8988T (cell line): ENCODE data around the gene IGFBP4.

Experiments
- DNase-seq: peaks from one replicate; pipeline ENCODE4 v3.0.0; 2011

The IGFBP4 gene

DNA sequence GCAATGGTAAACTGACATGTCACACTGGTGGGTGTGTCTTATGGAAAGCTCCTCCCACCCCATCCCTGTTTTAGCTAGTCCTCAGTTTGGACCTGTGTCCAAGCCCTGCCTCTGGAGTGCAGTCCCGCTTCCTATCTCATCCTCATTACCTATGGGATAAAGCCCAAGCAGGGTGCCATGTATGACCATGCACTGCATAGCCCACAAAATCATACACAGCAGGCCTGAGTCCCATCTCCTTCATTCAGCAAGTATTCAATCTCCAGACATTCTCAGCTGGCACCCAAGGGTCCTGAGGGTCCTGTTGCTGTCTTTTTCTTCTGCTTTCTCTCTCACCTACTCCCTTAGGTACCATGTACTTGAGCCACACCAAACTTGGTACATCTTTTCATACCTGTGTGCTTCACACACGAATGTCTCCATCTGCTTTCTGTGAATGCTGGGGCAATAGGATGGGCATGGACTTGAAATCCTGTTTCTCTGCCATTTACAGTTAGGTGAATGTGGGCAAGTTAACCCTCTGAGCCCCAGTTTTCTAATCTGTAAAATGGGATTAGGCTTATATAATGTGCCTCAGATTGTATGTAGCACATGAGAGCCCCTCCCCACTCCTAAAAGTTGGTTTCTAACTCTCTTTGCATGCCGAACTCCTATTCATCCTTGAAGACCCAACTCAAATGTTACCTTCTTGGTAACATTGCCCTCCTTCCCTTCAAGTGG lies 29.6 kb downstream of the IGFBP4 start:
- no peak for DNase-seq

DNA sequence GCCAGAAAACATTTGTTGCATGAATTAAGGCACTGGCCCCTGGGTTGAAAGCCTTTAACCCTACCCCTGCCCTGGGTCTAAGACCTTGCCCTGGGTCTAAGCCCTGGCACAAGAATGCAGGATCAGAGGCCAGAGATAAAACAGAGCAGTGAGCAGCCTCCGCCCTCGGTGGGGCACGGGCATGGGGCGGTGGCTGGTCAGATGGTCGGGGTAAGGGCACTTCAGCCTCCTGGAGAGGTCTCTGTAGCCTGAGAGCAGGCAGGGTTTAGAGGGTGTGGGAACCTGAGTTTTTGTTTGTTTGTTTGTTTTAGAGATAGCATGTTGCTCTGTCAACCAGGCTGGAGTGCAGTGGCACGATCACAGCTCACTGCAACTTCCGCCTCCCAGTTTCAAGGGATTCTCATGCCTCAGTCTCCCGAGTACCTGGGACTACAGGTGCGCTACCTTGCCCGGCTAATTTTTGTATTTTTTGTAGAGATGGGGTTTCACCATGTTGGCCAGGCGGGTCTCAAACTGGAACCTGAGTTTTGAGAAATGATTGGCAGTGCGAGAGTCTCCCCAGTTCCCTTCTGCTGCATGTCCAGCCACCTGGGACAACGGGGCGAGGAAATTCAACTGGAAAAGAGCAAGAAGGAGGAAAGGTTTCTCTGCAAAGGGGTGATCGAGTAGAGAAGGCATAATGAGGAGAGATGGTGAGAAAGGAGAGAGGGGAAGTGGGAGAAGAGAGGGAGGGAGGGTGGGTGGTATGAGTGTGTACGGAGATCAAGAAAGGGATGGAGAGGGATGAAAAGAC lies 30.5 kb downstream of the IGFBP4 start:
- no peak for DNase-seq

DNA sequence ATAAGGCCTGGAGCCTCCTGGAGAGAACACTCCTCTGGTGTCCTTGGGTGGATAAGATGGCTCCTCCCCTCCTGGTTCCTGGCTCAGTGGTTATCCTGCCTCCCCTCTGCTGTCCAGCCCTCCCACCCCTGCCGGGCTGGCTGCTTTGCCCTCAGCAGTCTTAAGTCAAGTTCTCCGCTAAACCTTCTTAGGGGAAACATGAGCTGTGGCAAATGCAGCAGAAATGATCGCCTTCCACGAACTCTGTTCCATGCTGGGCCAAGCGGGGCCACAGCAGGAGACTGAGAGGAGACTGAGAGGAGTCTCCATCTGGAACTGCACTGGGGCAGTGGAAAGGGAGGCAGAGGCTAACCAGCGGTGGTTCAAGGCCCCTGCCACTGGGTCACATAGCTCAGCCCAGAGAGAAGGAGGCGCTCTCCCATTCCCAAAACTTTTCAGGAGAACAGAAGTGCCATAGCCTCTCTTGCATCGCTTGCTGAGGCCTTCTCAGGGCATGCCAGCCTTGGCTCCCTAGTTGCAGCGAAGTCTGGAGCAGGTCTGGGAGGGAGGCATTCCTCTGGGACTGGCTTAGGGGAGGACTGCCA lies 31.3 kb downstream of the IGFBP4 start:
- DNase-seq, result no peak

DNA sequence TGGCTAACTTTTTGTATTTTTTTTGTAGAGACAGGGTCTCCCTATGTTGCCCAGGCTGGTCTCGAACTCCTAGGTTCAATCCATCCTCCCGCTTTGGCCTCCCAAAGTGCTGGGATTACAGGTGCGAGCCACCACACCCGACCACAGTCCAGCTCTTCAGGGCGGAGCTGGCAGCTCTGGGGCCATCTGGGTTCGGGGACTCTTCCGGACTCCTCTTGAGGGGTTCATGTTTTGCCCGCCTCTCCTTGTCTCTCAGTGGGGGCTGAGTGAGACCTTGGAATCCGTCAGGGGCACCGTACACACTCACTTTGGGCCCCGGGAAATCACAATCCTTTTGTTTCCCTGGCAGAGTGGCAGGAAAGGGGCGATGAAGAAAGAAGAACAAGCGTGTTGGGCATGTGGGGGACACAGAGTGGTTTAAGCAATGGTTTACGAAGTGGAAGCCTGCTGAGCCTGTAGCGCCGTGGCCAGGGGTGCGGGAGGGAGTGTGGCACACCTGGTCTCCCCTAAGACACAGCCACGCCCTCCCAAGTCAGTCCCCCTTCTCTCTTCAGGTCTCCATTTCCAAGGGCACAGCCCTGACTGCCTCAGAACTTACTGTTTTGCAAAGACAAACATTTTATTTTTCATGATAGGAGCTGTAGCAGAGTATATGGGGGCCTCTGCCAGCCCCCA lies 32.1 kb downstream of the IGFBP4 start:
- DNase-seq, result no peak

DNA sequence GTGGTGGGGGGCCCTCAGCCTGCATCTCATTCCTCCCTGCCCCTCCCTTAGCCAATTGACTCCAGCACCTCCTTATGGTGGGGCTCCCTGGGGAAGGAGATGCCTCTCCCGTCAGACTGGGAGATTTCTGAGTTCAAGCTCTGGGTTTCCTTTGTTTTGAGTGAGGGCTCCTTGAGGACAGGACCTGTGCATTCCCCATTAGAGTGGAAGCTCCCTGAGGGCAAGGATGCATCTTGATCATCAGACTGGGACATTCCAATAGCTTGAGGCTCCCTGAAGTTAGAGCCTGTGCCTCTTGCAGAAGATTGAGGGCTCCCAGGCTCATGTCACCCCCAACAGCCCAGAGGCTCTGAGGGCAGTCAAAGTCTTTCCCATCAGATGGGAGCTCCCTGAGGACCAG lies 34.5 kb downstream of the IGFBP4 start:
- no peak for DNase-seq

DNA sequence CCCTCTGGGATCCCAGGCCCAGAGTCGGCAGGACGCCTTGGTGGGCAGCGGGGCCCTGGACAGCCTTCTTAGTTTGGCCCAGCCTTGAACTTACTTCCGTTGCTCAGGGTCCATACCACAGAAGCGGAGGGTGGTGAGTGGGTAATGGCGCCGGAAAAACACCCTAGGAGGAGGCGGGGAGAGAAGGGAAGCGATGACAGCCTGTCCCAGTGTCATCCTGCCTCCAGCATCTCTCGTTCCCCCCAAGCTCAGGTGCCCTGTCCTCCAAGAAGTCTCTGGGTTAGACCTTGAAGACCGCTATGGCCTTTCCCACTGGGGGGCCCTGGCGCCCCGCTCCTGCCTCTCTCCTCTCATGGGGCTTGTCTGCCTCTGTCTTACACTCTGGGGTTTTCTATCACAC lies 35.2 kb downstream of the IGFBP4 start:
- no peak for DNase-seq

DNA sequence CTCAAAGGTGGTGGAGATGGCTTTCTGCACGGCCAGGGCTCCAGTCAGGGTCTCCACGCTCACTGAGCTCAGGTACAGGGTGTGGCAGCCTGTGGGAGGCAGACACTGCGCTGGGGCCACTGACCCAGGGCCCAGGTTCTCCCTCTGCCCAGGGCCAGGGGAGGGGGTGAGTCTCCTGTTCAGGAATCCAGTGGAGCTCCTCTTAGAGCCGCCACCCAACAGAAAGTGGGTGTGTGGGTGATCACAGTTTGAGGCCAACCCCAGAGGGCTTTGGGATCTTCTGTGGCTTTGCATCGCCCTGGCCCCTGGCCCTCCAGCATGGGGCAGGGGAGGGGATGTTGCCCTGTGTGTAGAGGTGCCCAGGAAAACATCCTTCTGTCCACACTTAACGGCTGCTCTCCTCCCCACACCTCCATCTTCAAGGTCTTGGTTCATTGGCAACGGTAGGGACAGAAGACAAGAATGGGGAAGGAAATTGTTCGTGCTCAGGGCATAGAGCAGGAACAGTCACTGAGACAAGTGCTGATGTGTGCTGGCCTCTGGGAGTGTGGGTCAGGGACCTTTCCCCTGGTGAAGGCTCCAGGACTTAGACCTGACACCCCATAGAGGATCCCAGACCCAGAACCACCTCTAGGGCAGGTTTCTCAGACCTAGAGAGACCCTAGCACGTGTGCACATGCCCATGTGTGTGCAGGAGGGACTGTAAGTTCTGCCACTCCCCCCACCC lies 36.7 kb downstream of the IGFBP4 start:
- DNase-seq, result no peak

DNA sequence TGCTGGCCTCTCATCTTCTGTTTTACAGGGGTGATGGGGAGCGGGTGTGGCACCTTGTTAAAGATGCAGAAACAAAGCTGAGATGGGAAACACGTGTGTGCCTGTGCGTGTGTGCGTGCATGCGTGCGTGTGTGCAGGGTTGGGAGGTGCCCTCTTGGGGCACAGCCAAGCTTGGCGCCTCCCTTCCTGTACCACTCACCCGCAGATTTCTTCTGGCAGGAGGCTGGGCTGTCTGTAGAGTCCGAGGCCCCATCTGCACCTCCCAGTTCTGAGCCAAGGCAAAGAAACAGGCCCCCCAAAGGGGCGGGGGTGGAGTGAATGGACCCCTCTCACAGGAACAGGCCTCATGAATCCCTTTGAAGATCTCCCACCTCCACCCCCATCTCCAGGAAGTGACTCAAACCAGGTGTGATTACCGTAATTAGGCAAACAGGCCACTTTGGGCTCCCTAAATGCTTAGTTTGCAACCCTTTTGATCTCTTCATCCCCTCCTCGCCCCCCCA lies 37.3 kb downstream of the IGFBP4 start:
- no peak for DNase-seq

DNA sequence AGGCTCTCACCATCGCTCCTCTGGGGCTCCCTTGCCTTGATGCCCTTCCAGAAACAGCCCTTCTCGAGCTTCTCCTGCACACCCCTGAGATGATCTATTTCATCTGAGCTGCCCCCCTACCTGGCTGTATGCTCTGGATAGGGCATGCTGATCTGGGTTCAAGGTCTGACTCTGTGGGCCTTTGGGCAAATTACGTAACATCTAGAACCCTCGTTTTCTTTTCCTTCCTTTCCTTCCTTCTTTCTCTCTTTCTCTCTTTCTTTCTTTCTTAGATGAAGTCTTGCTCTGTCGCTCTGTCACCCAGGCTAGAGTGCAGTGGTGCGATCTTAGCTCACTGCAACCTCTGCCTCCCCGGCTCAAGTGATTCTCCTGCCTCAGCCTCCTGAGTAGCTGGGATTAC lies 37.9 kb downstream of the IGFBP4 start:
- DNase-seq, result no peak

DNA sequence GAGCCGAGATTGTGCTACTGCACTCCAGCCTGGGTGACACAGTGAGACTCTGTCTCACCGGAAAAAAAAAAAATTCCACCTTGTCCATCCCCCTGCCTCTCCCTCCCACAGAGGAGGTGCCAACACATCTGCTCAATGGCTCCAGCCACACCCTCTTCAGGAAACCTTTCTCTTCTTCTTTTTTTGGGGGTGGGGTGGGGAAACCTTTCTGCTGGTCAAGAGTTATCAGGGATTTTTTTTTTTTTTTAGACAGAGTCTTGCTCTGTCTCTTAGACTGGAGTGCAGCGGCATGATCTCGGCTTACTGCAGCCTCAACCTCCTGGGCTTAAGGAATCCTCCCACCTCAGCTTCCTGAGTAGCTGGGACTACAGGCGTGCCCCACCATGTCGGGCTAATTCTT lies 39.5 kb downstream of the IGFBP4 start:
- DNase-seq, result no peak

DNA sequence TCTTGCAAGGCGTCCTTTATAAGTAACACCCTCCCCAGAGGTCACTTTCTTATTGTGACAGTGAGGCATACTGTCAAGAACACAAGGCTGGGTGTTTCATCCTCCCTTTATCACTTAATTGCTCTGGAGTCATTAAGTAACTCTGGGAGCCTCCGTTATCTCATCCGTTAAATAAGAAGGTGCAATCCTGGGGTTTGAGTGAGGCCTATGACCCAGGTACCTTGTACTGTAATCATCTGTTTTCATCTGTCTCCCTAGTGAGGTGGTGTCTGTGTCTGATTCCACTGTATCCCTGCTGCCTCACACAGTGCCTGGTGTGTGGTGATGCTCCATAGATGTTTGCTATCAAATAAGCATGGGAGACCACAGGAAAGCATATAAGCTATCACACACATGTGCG lies 40.4 kb downstream of the IGFBP4 start:
- DNase-seq, result no peak

DNA sequence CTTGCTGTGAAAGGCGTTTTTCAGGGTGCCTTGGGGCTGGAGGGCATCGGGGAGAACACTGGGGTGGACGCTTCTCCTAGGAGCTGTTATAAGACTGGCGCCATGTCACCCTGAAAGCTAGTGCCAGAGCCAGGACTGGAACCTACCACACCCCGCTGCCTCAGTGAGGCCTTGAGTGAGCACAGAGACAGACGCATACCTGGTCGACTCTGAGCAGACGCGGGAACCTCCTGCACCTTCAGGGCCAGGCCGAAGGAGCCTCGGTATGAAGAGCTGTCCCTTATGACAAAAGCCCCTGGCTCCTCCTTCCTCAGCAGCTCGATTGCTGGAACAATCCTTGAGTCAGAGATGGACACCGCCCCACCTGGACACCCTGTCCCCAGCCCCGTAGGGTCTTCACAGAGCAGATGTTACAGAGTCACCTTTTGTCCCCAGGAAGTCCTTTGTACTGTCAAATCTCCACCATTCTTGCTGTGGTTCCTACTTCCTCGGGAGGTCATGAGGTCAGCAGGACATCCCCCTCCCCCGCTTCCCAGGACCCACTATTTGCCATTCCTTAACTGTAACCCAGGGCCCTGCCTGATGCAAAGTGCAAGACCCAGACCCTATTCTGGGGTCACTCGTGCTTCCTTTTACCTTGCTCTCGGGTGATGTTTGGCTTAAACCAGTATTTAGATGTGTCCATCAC lies 41.2 kb downstream of the IGFBP4 start:
- DNase-seq, result no peak

DNA sequence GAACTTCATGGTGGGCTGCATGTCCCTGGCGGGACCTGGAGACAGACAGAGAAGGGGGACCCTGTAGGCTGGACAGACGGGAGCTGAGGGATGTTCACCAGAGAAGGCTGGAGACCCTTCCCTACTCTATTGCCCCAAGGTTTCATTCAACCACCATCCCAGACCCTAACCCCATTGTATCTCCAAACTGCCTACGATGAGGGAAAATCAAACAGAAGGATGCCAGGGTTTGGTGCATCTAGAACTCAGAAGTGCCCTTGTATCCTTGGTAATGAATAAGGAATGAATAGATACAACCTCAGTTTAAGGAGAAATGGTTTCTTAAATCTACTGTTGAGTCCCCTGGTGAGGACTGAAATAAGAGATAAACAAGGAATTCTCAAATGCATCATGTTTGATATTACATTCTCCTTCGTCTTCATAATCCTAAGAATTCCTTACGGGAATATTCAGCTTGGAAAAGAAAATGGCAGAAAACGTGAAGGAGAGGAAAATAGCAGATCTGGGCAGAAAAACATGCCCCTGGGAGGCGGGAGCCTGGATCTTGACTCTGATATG lies 41.8 kb downstream of the IGFBP4 start:
- DNase-seq, result no peak

DNA sequence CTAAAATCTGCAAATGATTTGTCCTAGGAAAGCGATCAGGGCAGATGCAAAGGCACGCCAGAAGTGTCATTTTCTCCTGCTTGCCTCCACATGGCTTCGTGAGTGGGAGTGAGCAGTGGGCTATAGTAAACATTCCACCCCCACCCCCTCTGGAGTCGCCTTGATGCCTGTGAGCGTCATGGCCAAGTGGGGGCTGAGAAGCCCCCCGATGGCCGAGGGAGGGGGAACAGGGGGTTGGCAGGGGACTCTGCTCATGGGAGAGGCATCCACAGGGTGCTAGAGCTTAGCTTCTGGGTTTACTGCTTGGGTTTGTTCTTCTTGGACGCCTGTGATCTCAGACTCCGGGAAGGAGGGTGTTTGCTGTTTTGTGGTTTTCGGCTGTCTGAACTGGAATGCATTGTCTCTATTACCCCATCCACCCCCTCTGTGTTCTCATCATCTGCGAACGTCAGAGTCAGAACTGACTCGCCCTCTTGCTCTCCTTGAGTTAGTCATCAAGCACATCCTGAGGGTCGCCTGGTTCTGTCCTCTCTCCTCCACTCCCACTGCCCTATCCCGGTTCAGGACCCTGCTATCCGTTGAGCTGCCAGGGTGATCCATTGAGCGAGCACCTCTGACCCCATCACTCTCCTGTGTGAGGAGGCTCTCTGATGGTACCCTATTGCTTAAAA lies 42.7 kb downstream of the IGFBP4 start:
- DNase-seq, result peak; percentile 46

DNA sequence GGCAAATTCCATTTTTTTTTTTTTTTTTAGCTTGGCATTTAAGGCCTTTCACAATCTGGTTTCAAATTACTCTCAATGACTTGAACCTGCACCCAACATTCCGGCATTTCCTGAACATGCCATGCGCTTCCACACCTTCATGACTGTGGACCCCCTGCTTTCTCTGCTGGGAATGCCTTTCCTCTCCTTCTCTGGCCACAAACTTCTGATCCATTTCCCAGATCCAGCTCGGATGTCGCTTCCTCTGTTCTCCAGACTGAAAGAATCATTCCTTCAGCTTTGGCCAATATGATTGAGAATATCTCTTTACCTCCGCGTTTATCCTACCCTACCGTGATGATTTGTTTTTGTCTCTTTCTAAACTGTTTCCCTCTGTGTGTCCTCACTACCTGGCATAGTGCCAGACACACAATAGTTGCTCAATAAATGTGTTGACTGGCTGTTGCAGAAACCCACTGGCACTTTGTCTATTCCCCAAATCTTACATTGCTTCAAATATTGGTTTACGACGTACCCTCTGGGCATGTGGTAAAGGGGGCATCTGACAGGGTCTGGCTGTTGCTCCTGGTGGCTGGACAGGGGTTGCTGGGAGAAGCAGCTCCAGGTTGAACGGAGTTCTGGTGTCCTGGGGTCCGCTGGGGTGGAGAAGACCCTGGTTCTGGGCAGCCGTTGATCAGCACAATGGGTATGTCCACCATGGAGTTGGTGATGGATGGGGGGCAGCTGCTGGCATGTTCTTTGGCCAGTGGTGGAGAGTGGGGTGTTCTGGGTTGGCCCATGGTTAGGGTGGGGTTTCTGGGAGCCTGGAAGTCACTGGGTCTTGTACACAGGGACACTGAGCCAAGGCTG lies 43.5 kb downstream of the IGFBP4 start:
- DNase-seq, result no peak

DNA sequence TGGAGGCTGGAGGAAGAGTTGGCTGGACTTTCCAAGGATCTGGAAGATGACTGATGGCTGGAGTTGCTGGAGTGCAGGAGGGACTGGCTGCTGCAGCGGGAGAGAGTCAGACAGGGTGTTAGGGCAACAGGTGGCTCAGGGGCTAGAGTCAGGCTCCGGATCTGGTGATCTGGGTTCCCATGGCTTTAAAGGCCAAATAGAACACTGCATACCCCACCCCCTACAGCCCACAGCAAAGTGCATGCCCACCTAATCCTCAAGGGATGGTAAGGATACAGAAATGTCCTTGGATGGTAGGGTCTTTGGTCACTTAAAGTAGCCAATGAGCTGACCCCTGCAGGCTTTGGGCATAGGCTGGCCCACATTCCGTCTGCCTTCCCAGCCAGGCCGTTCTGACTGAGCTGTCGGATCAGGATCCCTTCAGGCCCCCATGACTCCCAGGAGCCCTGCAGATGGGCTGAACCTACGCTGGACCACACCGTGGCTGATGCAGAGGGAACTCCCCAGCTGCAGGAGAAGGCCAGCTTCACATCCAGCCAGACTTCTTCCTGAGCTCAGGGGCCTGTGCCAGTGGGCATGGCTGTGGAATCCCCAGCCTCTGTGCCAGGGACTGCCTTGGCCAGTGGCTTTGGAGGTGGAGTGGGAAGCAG lies 44.2 kb downstream of the IGFBP4 start:
- DNase-seq, result no peak

DNA sequence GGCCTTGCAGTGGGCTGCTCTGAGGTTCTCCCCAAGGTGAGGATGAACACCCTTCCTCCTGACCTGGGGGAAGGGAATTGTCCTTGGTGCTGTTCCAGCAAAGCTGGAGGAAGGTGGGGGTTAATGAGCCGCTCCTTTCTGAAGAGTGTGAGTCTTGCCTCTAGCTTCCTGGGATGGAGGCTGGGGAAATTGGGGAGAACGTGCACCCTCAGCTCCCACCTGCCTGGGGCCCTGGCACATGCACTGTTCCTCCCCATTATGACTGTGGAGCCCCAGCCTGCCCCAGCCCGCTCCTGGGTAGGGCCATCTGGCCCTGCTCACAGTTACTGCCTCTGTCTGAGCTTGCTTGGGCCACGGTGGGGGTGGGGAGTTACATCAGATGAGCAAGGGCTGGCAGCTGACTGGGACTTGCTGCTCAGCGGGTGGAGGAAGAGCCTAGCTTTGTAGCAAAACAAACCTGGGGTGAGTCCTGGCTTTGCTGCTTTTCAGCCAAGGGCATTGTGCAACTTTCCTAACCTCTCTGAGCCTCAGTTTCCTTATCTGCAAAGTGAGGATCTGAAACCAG lies 47.1 kb downstream of the IGFBP4 start:
- DNase-seq, result no peak

DNA sequence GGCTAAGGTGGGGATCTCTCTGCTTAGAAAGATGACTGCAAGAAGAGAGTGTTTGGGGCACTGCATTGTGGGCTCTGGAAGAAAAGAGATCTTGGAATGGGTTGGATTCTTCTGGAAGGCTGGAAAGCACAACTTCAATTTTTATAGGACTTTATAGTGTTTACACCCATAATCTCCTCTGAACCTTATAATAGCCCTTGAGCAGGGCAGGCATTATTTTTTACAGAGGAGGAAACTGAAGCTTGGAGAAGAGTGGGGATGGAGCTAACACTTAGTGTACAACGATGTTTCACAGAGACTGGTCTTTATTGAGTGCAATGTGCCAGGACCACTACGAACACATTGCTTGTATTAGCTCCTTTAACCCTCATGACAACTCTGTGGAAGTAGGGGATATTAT lies 47.7 kb downstream of the IGFBP4 start:
- DNase-seq, result no peak

DNA sequence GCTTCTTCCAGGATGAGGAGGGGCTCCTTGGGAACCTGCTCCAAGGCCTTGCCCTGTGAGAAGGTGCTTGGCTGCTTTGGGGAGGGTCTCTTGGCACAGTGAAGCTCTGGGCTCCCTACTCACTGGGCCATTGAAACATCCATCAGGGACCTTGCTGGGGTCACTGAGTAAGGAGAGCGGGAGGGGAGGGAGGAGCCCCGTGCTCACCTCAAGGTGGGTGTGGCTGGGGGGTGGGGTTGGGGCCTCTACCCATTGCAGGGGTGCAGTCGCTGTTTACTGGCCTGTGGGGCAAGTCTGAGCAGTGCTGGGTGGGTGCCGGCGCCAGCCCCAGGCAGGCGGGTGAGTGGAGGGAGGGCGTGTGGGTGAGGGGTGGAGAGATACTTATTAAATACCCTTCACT lies 48.2 kb downstream of the IGFBP4 start:
- no peak for DNase-seq
